HL-60 (cell line): Measurements from ENCODE around the gene APOO.
"Not testable (repeated sequence)": the region's sequence is repeated elsewhere in the genome, so short reads cannot be mapped to it uniquely, and the experiment has no call there.

Experiments
- CTCF ChIP-seq: IDR thresholded peaks from one replicate; pipeline ENCODE4 v1.5.1; 2011; ENCODE audit warnings: low read length, control low read depth, inconsistent platforms; ENCODE audit not compliant: insufficient read depth
- GABPA ChIP-seq: IDR thresholded peaks from 2 replicates; pipeline ENCODE4 v1.6.1; 2012; ENCODE audit warnings: low read depth
- POLR2AphosphoS5 ChIP-seq: IDR thresholded peaks from 2 replicates; pipeline ENCODE4 v1.6.1; 2012; ENCODE audit warnings: low read depth
- REST ChIP-seq: IDR thresholded peaks from 2 replicates; pipeline ENCODE4 v1.6.1; 2012; ENCODE audit warnings: low read depth; ENCODE audit not compliant: insufficient replicate concordance
- SPI1 ChIP-seq: IDR thresholded peaks from 2 replicates; pipeline ENCODE4 v1.6.1; 2012; ENCODE audit warnings: low read depth, mild to moderate bottlenecking, borderline replicate concordance

- not testable (repeated sequence) for TF ChIP-seq CTCF, REST, POLR2AphosphoS5, GABPA, SPI1
Observed at GRCh38 chrX:23859238-23859637, 48.5 kb downstream of the APOO start.
